ENCODE results near the gene COMMD10. TPM values are rescaled to one million over a fixed set of nuclear protein-coding genes. Genes with fewer than 3 reads are reported as not detected.

Gene COMMD10
- total RNA-seq, 3 donors from 2014 or later (not counting 1 experiment from before 2014, with no cell fraction given): 28.7 to 41.1 (median 35.1) TPM

GRCh38 chr5:116299746-116300640 lies 215.2 kb downstream of the COMMD10 start:
- TF ChIP-seq, protein P1, sequence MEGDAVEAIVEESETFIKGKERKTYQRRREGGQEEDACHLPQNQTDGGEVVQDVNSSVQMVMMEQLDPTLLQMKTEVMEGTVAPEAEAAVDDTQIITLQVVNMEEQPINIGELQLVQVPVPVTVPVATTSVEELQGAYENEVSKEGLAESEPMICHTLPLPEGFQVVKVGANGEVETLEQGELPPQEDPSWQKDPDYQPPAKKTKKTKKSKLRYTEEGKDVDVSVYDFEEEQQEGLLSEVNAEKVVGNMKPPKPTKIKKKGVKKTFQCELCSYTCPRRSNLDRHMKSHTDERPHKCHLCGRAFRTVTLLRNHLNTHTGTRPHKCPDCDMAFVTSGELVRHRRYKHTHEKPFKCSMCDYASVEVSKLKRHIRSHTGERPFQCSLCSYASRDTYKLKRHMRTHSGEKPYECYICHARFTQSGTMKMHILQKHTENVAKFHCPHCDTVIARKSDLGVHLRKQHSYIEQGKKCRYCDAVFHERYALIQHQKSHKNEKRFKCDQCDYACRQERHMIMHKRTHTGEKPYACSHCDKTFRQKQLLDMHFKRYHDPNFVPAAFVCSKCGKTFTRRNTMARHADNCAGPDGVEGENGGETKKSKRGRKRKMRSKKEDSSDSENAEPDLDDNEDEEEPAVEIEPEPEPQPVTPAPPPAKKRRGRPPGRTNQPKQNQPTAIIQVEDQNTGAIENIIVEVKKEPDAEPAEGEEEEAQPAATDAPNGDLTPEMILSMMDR (IDR thresholded peaks at IDR 0.05): no peak
- H3K9me3 ChIP-seq (ENCODE audit: control insufficient read depth, insufficient read depth, low read length): no peaks in the 10 kb centered on the region
- Mint-ChIP-seq H3K36me3 (peaks cover 51% of the 10 kb centered on the region), H3K9me3 (peaks cover 3 to 7% of the 10 kb centered on the region in 2 donors), H3K27ac (no peak overlapping the region), H3K27me3 (ENCODE audit: low read depth in 2 of 2) (no peaks in the 10 kb centered on the region), H3K4me3 (no peak overlapping the region), H3K4me1 (no peaks in the 10 kb centered on the region)
- H3K27me3 ChIP-seq (ENCODE audit: control insufficient read depth, insufficient read depth, low read length): no peaks in the 10 kb centered on the region
- H3K36me3 ChIP-seq (ENCODE audit: control insufficient read depth, insufficient read depth, low read length): peaks cover 47% of the 10 kb centered on the region
- H3K4me1 ChIP-seq (ENCODE audit: control insufficient read depth, insufficient read depth, low read length): no peaks in the 10 kb centered on the region
- H3K27ac ChIP-seq (ENCODE audit: low read length): no peak overlapping the region
- intact Hi-C loops (cut with micrococcal nuclease): no loop called here
- 100% methylated on average over 1 of the region's 2 CpGs for WGBS (ENCODE audit: insufficient coverage)
- DNase-seq (no peak), ATAC-seq (no peak)
- H3K4me3 ChIP-seq (ENCODE audit: low read length): no peak overlapping the region

- 100% methylated on average over 1 of the region's 1 CpG for WGBS (ENCODE audit: insufficient coverage)
- H3K4me3 Mint-ChIP-seq: no peak overlapping the region
- Histone ChIP-seq H3K27me3 (ENCODE audit: control insufficient read depth, insufficient read depth, low read length) (no peaks in the 10 kb centered on the region), H3K27ac (ENCODE audit: low read length) (no peak overlapping the region), H3K4me3 (ENCODE audit: low read length) (no peak overlapping the region), H3K9me3 (ENCODE audit: control insufficient read depth, insufficient read depth, low read length) (peaks cover 5% of the 10 kb centered on the region), H3K4me1 (ENCODE audit: control insufficient read depth, insufficient read depth, low read length) (no peaks in the 10 kb centered on the region), H3K36me3 (ENCODE audit: control insufficient read depth, insufficient read depth, low read length) (peaks cover 51% of the 10 kb centered on the region)
- peaks cover 3 to 6% of the 10 kb centered on the region in 2 donors for H3K9me3 Mint-ChIP-seq
- TF ChIP-seq, protein P1 (IDR thresholded peaks at IDR 0.05): no peak
- ATAC-seq (no peak), DNase-seq (no peak)
- intact Hi-C loops (cut with micrococcal nuclease): no loop called here
- no peaks in the 10 kb centered on the region for H3K27me3 Mint-ChIP-seq (ENCODE audit: low read depth in 2 of 2)
- H3K36me3 Mint-ChIP-seq: peaks cover 59% of the 10 kb centered on the region
- H3K4me1 Mint-ChIP-seq: peaks cover 0 to 6% of the 10 kb centered on the region in 2 donors
- H3K27ac Mint-ChIP-seq: no peak overlapping the region
Measured at GRCh38 chr5:116301110-116301509, 216.3 kb downstream of the COMMD10 start.

DNA sequence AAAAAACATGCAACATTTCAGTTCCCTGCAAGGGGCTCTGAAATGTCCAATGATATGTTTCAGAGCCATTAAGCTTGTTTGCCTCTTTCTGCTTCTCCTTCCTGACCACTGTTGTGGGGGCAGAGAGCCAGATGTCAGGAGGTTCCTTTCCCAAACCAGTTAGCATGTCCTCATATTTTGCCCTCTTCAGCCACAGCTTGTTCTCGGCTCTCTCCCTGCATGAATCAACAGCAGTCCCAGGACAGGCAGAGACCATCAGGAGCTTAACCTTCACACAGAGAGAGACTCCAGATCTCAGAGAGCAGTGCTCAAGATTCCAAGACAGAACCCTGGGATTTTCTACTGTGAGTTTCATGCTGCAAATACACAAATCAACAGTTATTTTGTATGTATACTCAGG lies 218.5 kb downstream of the COMMD10 start:
- DNase-seq (no peak), ATAC-seq (no peak)
- no peaks in the 10 kb centered on the region for H3K4me1 ChIP-seq (ENCODE audit: control insufficient read depth, insufficient read depth, low read length)
- no peaks in the 10 kb centered on the region for H3K27me3 ChIP-seq (ENCODE audit: control insufficient read depth, insufficient read depth, low read length)
- peaks cover 61% of the 10 kb centered on the region for H3K36me3 ChIP-seq (ENCODE audit: control insufficient read depth, insufficient read depth, low read length)
- Mint-ChIP-seq H3K4me1 (peaks cover 0 to 7% of the 10 kb centered on the region in 2 donors), H3K27ac (no peak overlapping the region), H3K27me3 (ENCODE audit: low read depth in 2 of 2) (no peaks in the 10 kb centered on the region), H3K4me3 (no peak overlapping the region), H3K9me3 (peaks cover 4 to 7% of the 10 kb centered on the region in 2 donors), H3K36me3 (peaks cover 58% of the 10 kb centered on the region)
- H3K9me3 ChIP-seq (ENCODE audit: control insufficient read depth, insufficient read depth, low read length): peaks cover 8% of the 10 kb centered on the region
- WGBS (ENCODE audit: insufficient coverage): 100% methylated on average over 1 of the region's 1 CpG
- H3K27ac ChIP-seq (ENCODE audit: low read length): no peak overlapping the region
- no peak overlapping the region for H3K4me3 ChIP-seq (ENCODE audit: low read length)
- TF ChIP-seq, protein P1 (IDR thresholded peaks at IDR 0.05): no peak
- intact Hi-C loops (cut with micrococcal nuclease): no loop called here
